Measurements from ENCODE around the gene FBXO41. TPM values are rescaled to one million over a fixed set of nuclear protein-coding genes. Genes with fewer than 3 reads are reported as not detected.

The FBXO41 gene
- total RNA-seq, 3 donors from 2014 or later = 1.6 to 4.0 (median 3.9) TPM

- Histone ChIP-seq H3K27me3 (peaks cover 12 to 76% of the 10 kb centered on the region in 2 donors), H3K27ac (no peak overlapping the region), H3K36me3 (no peaks in the 10 kb centered on the region), H3K4me3 (peak overlapping the region; percentile 29 to 72 (median 48)), H3K4me1 (peaks cover 0 to 11% of the 10 kb centered on the region in 2 donors), H3K9me3 (no peaks in the 10 kb centered on the region)
- DNase-seq (ENCODE audit: low spot score in 2 of 2) = no peak
- TF ChIP-seq POLR2AphosphoS5 (IDR thresholded peaks at IDR 0.05) (no peak), POLR2A (IDR thresholded peaks at IDR 0.05) (no peak)
- TF ChIP-seq, protein P1, sequence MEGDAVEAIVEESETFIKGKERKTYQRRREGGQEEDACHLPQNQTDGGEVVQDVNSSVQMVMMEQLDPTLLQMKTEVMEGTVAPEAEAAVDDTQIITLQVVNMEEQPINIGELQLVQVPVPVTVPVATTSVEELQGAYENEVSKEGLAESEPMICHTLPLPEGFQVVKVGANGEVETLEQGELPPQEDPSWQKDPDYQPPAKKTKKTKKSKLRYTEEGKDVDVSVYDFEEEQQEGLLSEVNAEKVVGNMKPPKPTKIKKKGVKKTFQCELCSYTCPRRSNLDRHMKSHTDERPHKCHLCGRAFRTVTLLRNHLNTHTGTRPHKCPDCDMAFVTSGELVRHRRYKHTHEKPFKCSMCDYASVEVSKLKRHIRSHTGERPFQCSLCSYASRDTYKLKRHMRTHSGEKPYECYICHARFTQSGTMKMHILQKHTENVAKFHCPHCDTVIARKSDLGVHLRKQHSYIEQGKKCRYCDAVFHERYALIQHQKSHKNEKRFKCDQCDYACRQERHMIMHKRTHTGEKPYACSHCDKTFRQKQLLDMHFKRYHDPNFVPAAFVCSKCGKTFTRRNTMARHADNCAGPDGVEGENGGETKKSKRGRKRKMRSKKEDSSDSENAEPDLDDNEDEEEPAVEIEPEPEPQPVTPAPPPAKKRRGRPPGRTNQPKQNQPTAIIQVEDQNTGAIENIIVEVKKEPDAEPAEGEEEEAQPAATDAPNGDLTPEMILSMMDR (IDR thresholded peaks at IDR 0.05) = no peak
- intact Hi-C loops (cut with DNase I; ENCODE audit: low total_unique reads) = no loop called here
Measured at GRCh38 chr2:73292906-73293533, 8.7 kb upstream of the FBXO41 start.

DNA sequence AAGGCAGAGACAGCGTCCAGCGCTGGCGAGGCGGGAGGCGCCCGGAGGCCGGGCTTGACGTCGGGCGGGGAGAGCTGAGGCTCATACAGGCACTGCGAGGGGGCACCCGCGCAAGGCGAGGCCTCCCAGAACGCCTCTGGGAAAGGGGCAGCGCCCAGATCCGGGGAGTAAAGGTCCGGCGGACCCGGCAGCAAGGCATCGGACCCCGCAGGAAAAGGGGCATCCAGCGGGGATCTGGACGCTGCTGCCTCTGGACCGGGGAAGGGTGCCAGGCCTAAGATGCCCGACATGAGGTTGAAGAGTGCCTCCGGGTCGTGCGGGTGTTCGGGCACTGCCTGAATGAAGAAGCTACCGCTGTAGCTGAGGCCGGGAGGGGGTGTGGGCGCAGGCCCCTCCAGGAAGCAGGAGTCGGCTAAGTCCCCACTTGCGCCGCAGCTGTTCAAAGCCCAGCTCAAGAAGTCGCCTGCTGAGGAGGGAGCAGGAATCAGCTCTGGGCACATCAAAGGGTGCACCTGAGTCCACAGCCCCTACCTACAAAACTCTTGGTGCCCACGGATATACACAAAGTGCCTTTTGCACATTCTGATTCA, 8.1 kb upstream of the FBXO41 start:
- peaks cover 0 to 11% of the 10 kb centered on the region in 2 donors for H3K4me1 ChIP-seq
- no peaks in the 10 kb centered on the region for H3K9me3 ChIP-seq
- intact Hi-C loops (cut with DNase I; ENCODE audit: low total_unique reads) = no loop called here
- H3K27me3 ChIP-seq = peaks cover 12 to 72% of the 10 kb centered on the region in 2 donors
- no peak for DNase-seq (ENCODE audit: low spot score in 2 of 2)
- no peak for TF ChIP-seq POLR2A (IDR thresholded peaks at IDR 0.05)
- TF ChIP-seq POLR2AphosphoS5 (IDR thresholded peaks at IDR 0.05) = no peak
- TF ChIP-seq, protein P1 (IDR thresholded peaks at IDR 0.05) = no peak
- no peaks in the 10 kb centered on the region for H3K36me3 ChIP-seq
- no peak overlapping the region for H3K4me3 ChIP-seq
- H3K27ac ChIP-seq = no peak overlapping the region

DNA sequence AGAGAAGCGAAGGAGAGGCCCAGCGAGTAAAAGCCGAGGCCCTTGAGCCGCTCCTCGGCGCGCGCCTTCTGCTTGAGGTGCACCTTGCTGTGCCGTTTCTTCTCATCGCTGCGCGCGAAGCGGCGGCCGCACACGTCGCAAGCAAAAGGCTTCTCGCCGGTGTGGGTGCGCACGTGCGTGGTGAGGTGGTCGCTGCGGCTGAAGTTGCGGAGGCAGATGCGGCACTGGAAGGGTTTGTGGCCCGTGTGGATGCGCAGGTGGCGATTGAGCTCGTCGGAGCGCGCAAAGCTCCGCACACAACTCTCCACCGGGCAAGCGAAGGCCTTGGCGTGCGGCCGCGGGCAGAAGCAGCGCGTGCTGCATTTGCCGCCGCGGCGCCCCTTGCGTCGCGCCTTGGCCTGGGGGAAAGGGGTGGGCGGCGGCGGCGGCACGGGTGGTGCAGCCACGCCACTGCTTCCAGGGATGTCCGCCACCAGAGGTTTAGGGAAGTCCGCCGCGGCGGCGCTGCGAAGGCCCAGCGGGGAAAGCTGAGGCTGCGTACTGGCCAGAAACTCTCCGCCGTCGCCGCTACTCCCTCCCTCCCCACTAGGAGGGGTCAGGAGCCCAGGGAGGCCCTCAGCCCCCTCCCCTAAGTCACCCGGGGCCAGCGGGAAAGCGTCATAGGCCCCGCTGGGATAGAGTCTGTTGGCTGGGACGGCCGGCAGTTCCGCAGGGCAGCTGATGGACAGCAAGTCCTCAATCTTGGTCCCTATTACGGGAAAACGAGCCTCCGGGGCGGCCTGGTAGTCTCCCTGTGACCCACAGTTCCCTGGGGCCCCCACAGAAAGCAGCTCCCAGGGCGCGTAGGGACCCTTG, 7.4 kb upstream of the FBXO41 start:
- Histone ChIP-seq H3K27ac (no peak overlapping the region), H3K4me1 (peaks cover 0 to 11% of the 10 kb centered on the region in 2 donors), H3K27me3 (peaks cover 12 to 65% of the 10 kb centered on the region in 2 donors), H3K9me3 (no peaks in the 10 kb centered on the region), H3K4me3 (peak overlapping the region in 2 of 3 donors; percentile 23 to 57), H3K36me3 (no peaks in the 10 kb centered on the region)
- TF ChIP-seq POLR2A (IDR thresholded peaks at IDR 0.05) (no peak), POLR2AphosphoS5 (IDR thresholded peaks at IDR 0.05) (no peak)
- TF ChIP-seq, protein P1 (IDR thresholded peaks at IDR 0.05) = no peak
- no peak for DNase-seq (ENCODE audit: low spot score in 2 of 2)
- intact Hi-C loops (cut with DNase I; ENCODE audit: low total_unique reads) = no loop called here

DNA sequence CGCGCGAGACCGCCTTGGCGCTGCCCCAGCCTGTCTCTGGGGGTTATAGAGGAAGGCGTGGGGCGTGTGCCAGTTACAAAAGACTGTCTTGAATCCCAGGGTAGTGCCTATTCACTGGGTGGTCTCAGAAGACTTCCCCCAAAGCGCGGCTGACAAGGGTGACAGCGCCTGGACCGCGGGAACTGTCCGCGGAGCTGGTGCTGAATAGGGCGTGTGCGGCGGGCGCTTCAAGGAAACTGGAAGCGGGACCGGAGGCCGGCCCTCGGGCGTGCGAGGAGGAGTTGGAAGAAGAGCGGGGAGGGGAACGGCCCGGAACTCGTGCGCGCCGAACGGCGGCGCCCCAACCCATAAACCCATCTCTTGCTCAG, 6.8 kb upstream of the FBXO41 start:
- intact Hi-C loops (cut with DNase I; ENCODE audit: low total_unique reads) = no loop called here
- Histone ChIP-seq H3K4me1 (peaks cover 0 to 11% of the 10 kb centered on the region in 2 donors), H3K4me3 (peak overlapping the region in 2 of 3 donors; percentile 23 to 57), H3K27me3 (peaks cover 12 to 59% of the 10 kb centered on the region in 2 donors), H3K27ac (no peak overlapping the region), H3K9me3 (no peaks in the 10 kb centered on the region), H3K36me3 (no peaks in the 10 kb centered on the region)
- DNase-seq (ENCODE audit: low spot score in 2 of 2) = no peak
- TF ChIP-seq, protein P1 (IDR thresholded peaks at IDR 0.05) = no peak
- TF ChIP-seq POLR2A (IDR thresholded peaks at IDR 0.05) (no peak), POLR2AphosphoS5 (IDR thresholded peaks at IDR 0.05) (no peak)

Measured in breast epithelium (tissue), 4 donors.